Esophagus squamous epithelium (tissue), 4 donors: ENCODE data around the gene P4HTM.

Experiments
- CTCF ChIP-seq, 6 experiments: fragments of 450-650 bp in 4 of 6; fragments of 200-600 bp in 2 of 6; sonication (generic) in 2 of 6; IDR thresholded peaks; one replicate each; pipeline ENCODE4 v1.5.1; 2016 to 2019; ENCODE audit warnings: antibody characterized with exemption in 6 of 6, mild to moderate bottlenecking in 4 of 6, moderate library complexity in 4 of 6
- POLR2A ChIP-seq, 4 donors: fragments of 450-650 bp; IDR thresholded peaks; one replicate each; pipeline ENCODE4 v1.6.1; 2017; ENCODE audit warnings: antibody characterized with exemption in 4 of 4, mild to moderate bottlenecking in 4 of 4, moderate library complexity in 3 of 4

GRCh38 chr3:48980295-48980694, 9.7 kb upstream of the P4HTM start:
- TF ChIP-seq CTCF (IDR thresholded peaks at IDR 0.05) (no peak), POLR2A (IDR thresholded peaks at IDR 0.05) (no peak)
